Esophagus squamous epithelium (tissue), 4 donors: ENCODE results near the gene IRF4.

Source experiments
- POLR2A ChIP-seq, 4 donors: fragments of 450-650 bp; IDR thresholded peaks; one replicate each; pipeline ENCODE4 v1.6.1; 2017; ENCODE audit warnings: antibody characterized with exemption in 4 of 4, mild to moderate bottlenecking in 4 of 4, moderate library complexity in 3 of 4
- TF ChIP-seq, protein P1 (sequence below), 6 experiments: fragments of 450-650 bp in 4 of 6; fragments of 200-600 bp in 2 of 6; sonication (generic) in 2 of 6; IDR thresholded peaks; one replicate each; pipeline ENCODE4 v1.5.1; 2016 to 2019; ENCODE audit warnings: antibody characterized with exemption in 6 of 6, mild to moderate bottlenecking in 4 of 6, moderate library complexity in 4 of 6

- no peak for TF ChIP-seq POLR2A (IDR thresholded peaks at IDR 0.05)
- TF ChIP-seq, protein P1, sequence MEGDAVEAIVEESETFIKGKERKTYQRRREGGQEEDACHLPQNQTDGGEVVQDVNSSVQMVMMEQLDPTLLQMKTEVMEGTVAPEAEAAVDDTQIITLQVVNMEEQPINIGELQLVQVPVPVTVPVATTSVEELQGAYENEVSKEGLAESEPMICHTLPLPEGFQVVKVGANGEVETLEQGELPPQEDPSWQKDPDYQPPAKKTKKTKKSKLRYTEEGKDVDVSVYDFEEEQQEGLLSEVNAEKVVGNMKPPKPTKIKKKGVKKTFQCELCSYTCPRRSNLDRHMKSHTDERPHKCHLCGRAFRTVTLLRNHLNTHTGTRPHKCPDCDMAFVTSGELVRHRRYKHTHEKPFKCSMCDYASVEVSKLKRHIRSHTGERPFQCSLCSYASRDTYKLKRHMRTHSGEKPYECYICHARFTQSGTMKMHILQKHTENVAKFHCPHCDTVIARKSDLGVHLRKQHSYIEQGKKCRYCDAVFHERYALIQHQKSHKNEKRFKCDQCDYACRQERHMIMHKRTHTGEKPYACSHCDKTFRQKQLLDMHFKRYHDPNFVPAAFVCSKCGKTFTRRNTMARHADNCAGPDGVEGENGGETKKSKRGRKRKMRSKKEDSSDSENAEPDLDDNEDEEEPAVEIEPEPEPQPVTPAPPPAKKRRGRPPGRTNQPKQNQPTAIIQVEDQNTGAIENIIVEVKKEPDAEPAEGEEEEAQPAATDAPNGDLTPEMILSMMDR (IDR thresholded peaks at IDR 0.05): no peak
Measured at GRCh38 chr6:393391-394221, 2.1 kb downstream of the IRF4 start.
